Fibroblast of mammary gland (primary cell): Measurements from ENCODE around the gene IGFBP6.
A peak's percentile ranks its signal among the peaks of the same experiment; 100 is the strongest.

Experiments
- DNase-seq: peaks from one replicate; pipeline ENCODE4 v3.0.0-alpha.2; 2010; ENCODE audit warnings: low read depth
- H3K4me3 ChIP-seq: 2 replicates; pipeline ENCODE4 v1.5.1; 2011; ENCODE audit warnings: low read depth, mild to moderate bottlenecking, low read length, moderate library complexity; ENCODE audit not compliant: control insufficient read depth
- CTCF ChIP-seq: conservative IDR thresholded peaks from 2 replicates; pipeline ENCODE4 v1.5.1; 2011; ENCODE audit warnings: low read depth, low read length, inconsistent platforms; ENCODE audit not compliant: control insufficient read depth, insufficient read depth

The IGFBP6 gene

GRCh38 chr12:53051058-53051880, 46.2 kb upstream of the IGFBP6 start:
- peak; percentile 89 for DNase-seq
- peak overlapping the region; percentile 80 for H3K4me3 ChIP-seq
- TF ChIP-seq CTCF, result no peak

GRCh38 chr12:53051881-53052412, 45.5 kb upstream of the IGFBP6 start:
- no peak for DNase-seq
- H3K4me3 ChIP-seq, result peak overlapping the region; percentile 80
- TF ChIP-seq CTCF, result no peak

DNA sequence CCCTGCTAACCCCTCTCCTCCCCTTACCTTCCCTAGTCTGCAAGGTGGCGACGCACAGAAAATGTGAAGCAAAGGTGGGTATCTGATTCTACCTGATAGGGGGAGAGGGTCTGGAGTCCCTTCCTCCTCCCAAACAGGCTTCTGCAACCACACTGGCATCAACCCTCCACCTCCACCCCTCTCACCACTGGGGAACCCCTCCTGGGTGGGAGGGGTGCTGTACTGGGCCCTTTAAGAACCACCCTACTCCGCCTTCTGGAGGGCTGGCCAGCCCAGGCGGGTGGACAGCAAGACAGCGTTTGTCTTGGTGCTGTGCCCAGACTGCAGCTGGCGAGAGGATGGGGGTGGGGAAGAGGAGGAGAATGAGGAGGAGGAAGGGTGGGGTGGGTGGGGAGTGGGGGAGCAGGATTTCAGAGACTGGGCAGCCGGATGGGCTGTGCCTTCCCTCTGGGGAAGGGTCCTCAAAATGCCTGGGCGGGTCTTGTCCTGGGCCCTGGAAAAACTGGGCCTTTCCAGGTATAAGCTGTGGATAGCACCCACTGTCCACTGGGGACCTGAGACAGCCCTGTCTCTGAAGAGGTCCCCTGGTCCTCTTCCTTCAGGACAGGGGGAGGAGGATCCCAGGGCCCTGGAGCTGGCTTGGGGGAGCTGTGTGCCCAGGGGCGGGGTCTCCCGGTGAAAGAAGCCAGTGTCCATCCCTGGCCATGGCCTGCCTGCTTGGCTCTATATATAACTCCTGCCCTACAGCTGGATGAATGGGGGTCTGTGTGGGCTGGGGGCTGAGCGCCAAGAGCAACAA, 44.8 kb upstream of the IGFBP6 start:
- DNase-seq, result peak; percentile 84
- no peak for TF ChIP-seq CTCF
- H3K4me3 ChIP-seq, result peak overlapping the region; percentile 22

DNA sequence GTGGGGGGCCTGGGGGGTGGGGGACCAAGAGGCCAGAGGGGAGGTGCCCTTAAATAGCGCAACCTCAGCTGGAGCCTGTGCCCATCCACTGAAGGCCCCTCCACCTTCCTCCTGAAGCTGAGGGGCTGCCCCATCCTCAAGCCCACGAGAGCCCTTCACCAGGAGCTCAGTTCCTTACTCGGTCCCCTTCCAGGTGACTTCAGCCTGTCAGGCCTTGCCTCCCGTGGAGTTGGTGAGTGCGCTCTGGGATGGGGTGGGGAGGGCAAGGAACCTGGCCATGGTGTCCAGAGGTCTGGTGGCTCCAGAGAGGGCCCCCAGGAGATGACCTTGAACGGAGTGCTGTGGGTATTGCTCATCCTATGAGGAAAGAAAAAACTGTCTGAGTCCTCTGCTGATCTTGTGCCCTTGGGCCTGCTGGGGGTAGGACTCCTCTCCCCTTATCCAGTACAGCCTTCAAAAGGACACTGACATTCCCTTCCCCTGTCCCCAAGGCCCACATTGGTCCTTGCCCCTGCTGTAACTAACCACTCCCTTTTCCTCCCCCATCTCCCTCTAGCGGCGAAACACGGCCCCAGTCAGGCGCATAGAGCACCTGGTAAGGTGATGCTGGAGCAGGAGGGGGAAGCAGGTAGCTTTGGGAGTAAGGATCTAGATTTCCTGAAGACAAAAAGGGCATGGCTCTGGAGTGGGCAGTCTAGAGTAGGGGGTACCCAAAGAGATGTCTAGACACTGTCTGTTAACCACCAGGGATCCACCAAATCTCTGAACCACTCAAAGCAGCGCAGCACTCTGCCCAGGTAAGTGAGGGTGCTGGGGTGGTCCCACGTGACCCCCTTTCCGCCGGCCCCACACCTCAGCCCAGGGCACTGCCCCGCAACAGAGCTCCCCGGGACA, 44.0 kb upstream of the IGFBP6 start:
- H3K4me3 ChIP-seq, result peak overlapping the region; percentile 36
- no peak for DNase-seq
- TF ChIP-seq CTCF, result peak; percentile 63

GRCh38 chr12:53054112-53054878, 43.2 kb upstream of the IGFBP6 start:
- peak; percentile 85 for DNase-seq
- no peak for TF ChIP-seq CTCF
- peak overlapping the region; percentile 36 for H3K4me3 ChIP-seq
